ENCODE results near the gene LHFPL2.

DNA sequence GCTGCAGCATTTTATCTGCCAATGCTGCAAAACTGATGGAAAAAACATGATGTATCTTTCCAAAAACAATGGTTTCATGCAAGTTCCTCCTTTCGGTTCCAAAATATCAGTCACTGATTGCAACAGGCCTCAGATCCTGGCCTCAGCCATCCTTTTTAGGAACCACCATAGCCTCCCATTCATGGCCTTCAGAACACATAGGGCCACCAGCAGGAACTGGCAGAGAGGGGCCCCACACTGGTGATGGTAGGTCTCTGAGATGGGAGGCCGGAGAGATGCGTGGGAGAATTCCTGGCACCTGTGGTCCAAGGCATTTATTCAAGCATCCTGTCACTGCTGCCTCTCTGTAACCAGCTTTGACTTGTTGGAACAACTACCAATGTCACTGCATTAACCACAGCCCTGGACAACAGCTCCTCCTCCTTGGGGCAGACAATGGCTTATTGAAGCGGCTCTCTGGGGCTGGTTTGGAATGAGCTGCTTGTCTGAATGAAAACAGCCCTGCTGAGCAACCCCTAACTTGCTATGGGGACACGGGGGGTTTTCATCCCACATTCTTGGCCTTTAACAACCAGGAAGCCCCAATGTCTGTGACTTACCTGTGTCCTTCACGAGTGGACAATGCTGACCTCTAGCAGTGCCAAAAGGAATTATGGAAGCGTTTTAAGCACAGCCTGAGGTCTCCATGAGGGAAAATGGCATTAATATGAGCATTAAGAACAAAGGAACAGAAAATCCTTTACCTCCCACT is 108.1 kb downstream of the LHFPL2 start:
- TF ChIP-seq, protein P1, sequence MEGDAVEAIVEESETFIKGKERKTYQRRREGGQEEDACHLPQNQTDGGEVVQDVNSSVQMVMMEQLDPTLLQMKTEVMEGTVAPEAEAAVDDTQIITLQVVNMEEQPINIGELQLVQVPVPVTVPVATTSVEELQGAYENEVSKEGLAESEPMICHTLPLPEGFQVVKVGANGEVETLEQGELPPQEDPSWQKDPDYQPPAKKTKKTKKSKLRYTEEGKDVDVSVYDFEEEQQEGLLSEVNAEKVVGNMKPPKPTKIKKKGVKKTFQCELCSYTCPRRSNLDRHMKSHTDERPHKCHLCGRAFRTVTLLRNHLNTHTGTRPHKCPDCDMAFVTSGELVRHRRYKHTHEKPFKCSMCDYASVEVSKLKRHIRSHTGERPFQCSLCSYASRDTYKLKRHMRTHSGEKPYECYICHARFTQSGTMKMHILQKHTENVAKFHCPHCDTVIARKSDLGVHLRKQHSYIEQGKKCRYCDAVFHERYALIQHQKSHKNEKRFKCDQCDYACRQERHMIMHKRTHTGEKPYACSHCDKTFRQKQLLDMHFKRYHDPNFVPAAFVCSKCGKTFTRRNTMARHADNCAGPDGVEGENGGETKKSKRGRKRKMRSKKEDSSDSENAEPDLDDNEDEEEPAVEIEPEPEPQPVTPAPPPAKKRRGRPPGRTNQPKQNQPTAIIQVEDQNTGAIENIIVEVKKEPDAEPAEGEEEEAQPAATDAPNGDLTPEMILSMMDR (IDR thresholded peaks at IDR 0.05): no peak
- no peak for TF ChIP-seq POLR2A (IDR thresholded peaks at IDR 0.05)

Measured in esophagus squamous epithelium (tissue), 4 donors.